H9 (cell line): ENCODE data around the gene TMEM204. TPM values are rescaled to one million over a fixed set of nuclear protein-coding genes. Genes with fewer than 3 reads are reported as not detected.

Source experiments
- DNase-seq: peaks from one replicate; pipeline ENCODE4 v3.0.0-alpha.2; 2017
- H2AFZ ChIP-seq: one replicate; pipeline ENCODE4 v1.6.1; 2013; ENCODE audit warnings: mild to moderate bottlenecking, low read length, control low read depth, moderate library complexity
- H2AK5ac ChIP-seq: 2 replicates; pipeline ENCODE4 v1.6.1; 2013; ENCODE audit warnings: low read length, control low read depth, mixed read lengths; ENCODE audit not compliant: insufficient read length
- H2BK120ac ChIP-seq: one replicate; pipeline ENCODE4 v1.6.1; 2013; ENCODE audit warnings: low read depth, mild to moderate bottlenecking, low read length, control low read depth, inconsistent platforms; ENCODE audit not compliant: poor library complexity, severe bottlenecking
- H2BK12ac ChIP-seq: 2 replicates; pipeline ENCODE4 v1.6.1; 2013; ENCODE audit warnings: low read length, control low read depth, mixed read lengths, low read depth; ENCODE audit not compliant: insufficient read length
- H2BK15ac ChIP-seq: 2 replicates; pipeline ENCODE4 v1.6.1; 2013; ENCODE audit warnings: low read depth, low read length, control low read depth
- H2BK20ac ChIP-seq: one replicate; pipeline ENCODE4 v1.6.1; 2013; ENCODE audit warnings: low read depth, mild to moderate bottlenecking, low read length, control low read depth, inconsistent platforms; ENCODE audit not compliant: poor library complexity, severe bottlenecking
- H2BK5ac ChIP-seq: 2 replicates; pipeline ENCODE4 v1.6.1; 2013; ENCODE audit warnings: low read length, control low read depth, mixed read lengths; ENCODE audit not compliant: insufficient read length
- H3K14ac ChIP-seq: 2 replicates; pipeline ENCODE4 v1.6.1; 2013; ENCODE audit warnings: low read length, control low read depth; ENCODE audit not compliant: insufficient read depth
- H3K18ac ChIP-seq: 2 replicates; pipeline ENCODE4 v1.6.1; 2013; ENCODE audit warnings: low read depth, mild to moderate bottlenecking, mixed read lengths, low read length, control low read depth; ENCODE audit not compliant: insufficient read length
- H3K23ac ChIP-seq: 2 replicates; pipeline ENCODE4 v1.6.1; 2013; ENCODE audit warnings: low read length, control low read depth, mixed read lengths, low read depth; ENCODE audit not compliant: insufficient read length
- H3K23me2 ChIP-seq: 2 replicates; pipeline ENCODE4 v1.6.1; 2013; ENCODE audit warnings: low read depth, mild to moderate bottlenecking, mixed read lengths, low read length, control low read depth; ENCODE audit not compliant: insufficient read length, poor library complexity, severe bottlenecking
- H3K27ac ChIP-seq: 2 replicates; pipeline ENCODE4 v1.5.1; 2013; ENCODE audit warnings: low read length, control low read depth, mixed read lengths, low read depth; ENCODE audit not compliant: insufficient read length
- H3K27me3 ChIP-seq: 2 replicates; pipeline ENCODE4 v1.6.1; 2013; ENCODE audit warnings: low read length, control low read depth, inconsistent platforms; ENCODE audit not compliant: insufficient read depth
- H3K4ac ChIP-seq: 2 replicates; pipeline ENCODE4 v1.6.1; 2013; ENCODE audit warnings: low read depth, mild to moderate bottlenecking, control low read depth, inconsistent platforms, low read length, moderate library complexity
- H3K4me1 ChIP-seq: 2 replicates; pipeline ENCODE4 v1.6.1; 2013; ENCODE audit warnings: low read length, control low read depth, inconsistent platforms; ENCODE audit not compliant: insufficient read depth
- H3K4me2 ChIP-seq: 2 replicates; pipeline ENCODE4 v1.6.1; 2013; ENCODE audit warnings: low read length, control low read depth, mixed read lengths; ENCODE audit not compliant: insufficient read length, insufficient read depth
- H3K56ac ChIP-seq: 2 replicates; pipeline ENCODE4 v1.6.1; 2013; ENCODE audit warnings: low read depth, mild to moderate bottlenecking, mixed read lengths, low read length, control low read depth; ENCODE audit not compliant: insufficient read length
- H3K79me1 ChIP-seq: 2 replicates; pipeline ENCODE4 v1.6.1; 2013; ENCODE audit warnings: low read depth, mild to moderate bottlenecking, moderate library complexity, low read length, control low read depth, inconsistent platforms; ENCODE audit not compliant: insufficient read depth, poor library complexity, severe bottlenecking
- H3K79me2 ChIP-seq: 2 replicates; pipeline ENCODE4 v1.6.1; 2013; ENCODE audit warnings: low read length, control low read depth, inconsistent platforms; ENCODE audit not compliant: insufficient read depth
- H3K9ac ChIP-seq: 2 replicates; pipeline ENCODE4 v1.6.1; 2013; ENCODE audit warnings: low read length, control low read depth, mixed read lengths; ENCODE audit not compliant: insufficient read length; ENCODE audit errors: extremely low read depth
- H3K9me3 ChIP-seq: one replicate; pipeline ENCODE4 v1.6.1; 2013; ENCODE audit warnings: low read depth, low read length, inconsistent platforms; ENCODE audit not compliant: control insufficient read depth
- H3T11ph ChIP-seq: one replicate; pipeline ENCODE4 v1.6.1; 2013; ENCODE audit warnings: mild to moderate bottlenecking, low read length, control low read depth, inconsistent platforms
- H4K20me1 ChIP-seq: one replicate; pipeline ENCODE4 v1.6.1; 2013; ENCODE audit not compliant: control insufficient read depth, insufficient read length, insufficient read depth
- H4K5ac ChIP-seq: 2 replicates; pipeline ENCODE4 v1.6.1; 2013; ENCODE audit warnings: low read depth, mild to moderate bottlenecking, mixed read lengths, low read length, control low read depth; ENCODE audit not compliant: insufficient read length
- H4K8ac ChIP-seq: replicated peaks from 2 replicates; pipeline ENCODE4 v1.6.1; 2013; ENCODE audit warnings: low read length, control low read depth, mixed read lengths, low read depth; ENCODE audit not compliant: insufficient read length
- H4K91ac ChIP-seq: 2 replicates; pipeline ENCODE4 v1.6.1; 2013; ENCODE audit warnings: low read depth, mild to moderate bottlenecking, moderate library complexity, mixed read lengths, low read length, control low read depth; ENCODE audit not compliant: insufficient read length
- H3K27ac Mint-ChIP-seq, 3 experiments: 2 replicates in 2 of 3; 3 replicates in 1 of 3; pipeline ENCODE4 v1.8.0; 2020 to 2021; ENCODE audit warnings: mixed read lengths in 3 of 3, mild to moderate bottlenecking in 1 of 3, moderate library complexity in 1 of 3
- H3K27me3 Mint-ChIP-seq: 2 replicates; pipeline ENCODE4 v1.8.0; 2021; ENCODE audit warnings: low read depth, mild to moderate bottlenecking, moderate library complexity, mixed read lengths
- H3K36me3 Mint-ChIP-seq, 3 experiments: 2 replicates in 2 of 3; 3 replicates in 1 of 3; pipeline ENCODE4 v1.8.0; 2020 to 2021; ENCODE audit warnings: low read depth in 3 of 3, mixed read lengths in 3 of 3; ENCODE audit not compliant: insufficient read depth in 1 of 3
- H3K4me1 Mint-ChIP-seq, 2 experiments: 2 replicates each; pipeline ENCODE4 v1.8.0; 2020; ENCODE audit warnings: mixed read lengths in 2 of 2
- H3K4me3 Mint-ChIP-seq, 2 experiments: 2 replicates in 1 of 2; 3 replicates in 1 of 2; pipeline ENCODE4 v1.8.0; 2020 to 2021; ENCODE audit warnings: mild to moderate bottlenecking in 2 of 2, mixed read lengths in 2 of 2, moderate library complexity in 1 of 2
- H3K9me3 Mint-ChIP-seq, 2 experiments: 2 replicates in 1 of 2; 3 replicates in 1 of 2; pipeline ENCODE4 v1.8.0; 2020; ENCODE audit warnings: mild to moderate bottlenecking in 2 of 2, mixed read lengths in 2 of 2, moderate library complexity in 1 of 2
- CTCF ChIP-seq: fragments of 200-600 bp; sonication (generic); conservative IDR thresholded peaks from 3 replicates; pipeline ENCODE4 v1.8.0; 2021; ENCODE audit warnings: antibody characterized with exemption, mild to moderate bottlenecking
- WGBS: extraction: QIAGEN DNeasy Blood & Tissue Kit; methylation state at CpG from one replicate; pipeline ENCODE4 v1.1.7; 2013; ENCODE audit warnings: missing lambda C conversion rate, low lambda C conversion rate, mixed read lengths; ENCODE audit not compliant: insufficient read length; ENCODE audit errors: extremely low coverage; 5-methylcytosine and 5-hydroxymethylcytosine counted together
- total RNA-seq: library from RNA; stranded (reverse); gene quantifications from 2 replicates; pipeline ENCODE4 v1.2.1, GENCODE V29; 2021

The TMEM204 gene
- total RNA-seq, 1 experiment from 2014 or later: not detected

GRCh38 chr16:1502092-1503004 lies 31.1 kb upstream of the TMEM204 start:
- no peaks in the 10 kb centered on the region for H3K27me3 Mint-ChIP-seq
- no peak overlapping the region for H3K4me2 ChIP-seq
- no peaks in the 10 kb centered on the region for H3K9me3 Mint-ChIP-seq
- no peaks in the 10 kb centered on the region for H3K23me2 ChIP-seq
- no peak overlapping the region for H4K5ac ChIP-seq
- WGBS: no CpG with 5 or more reads among the region's 42 CpGs
- no peak overlapping the region for H2BK120ac ChIP-seq
- no peak overlapping the region for H3K9ac ChIP-seq
- H3K4me1 ChIP-seq: no peaks in the 10 kb centered on the region
- no peak overlapping the region for H3K14ac ChIP-seq
- H3K27me3 ChIP-seq: no peaks in the 10 kb centered on the region
- H3K79me2 ChIP-seq: no peaks in the 10 kb centered on the region
- H3K4me3 Mint-ChIP-seq: no peak overlapping the region
- no peak overlapping the region for H2BK20ac ChIP-seq
- no peak overlapping the region for H3K56ac ChIP-seq
- H2AFZ ChIP-seq: no peak overlapping the region
- H3K18ac ChIP-seq: no peak overlapping the region
- H3T11ph ChIP-seq: no peak overlapping the region
- H4K20me1 ChIP-seq: no peaks in the 10 kb centered on the region
- no peaks in the 10 kb centered on the region for H3K79me1 ChIP-seq
- DNase-seq: no peak
- no peak overlapping the region for H2BK12ac ChIP-seq
- H4K8ac ChIP-seq: no peak overlapping the region
- TF ChIP-seq CTCF: no peak
- no peak overlapping the region for H3K27ac Mint-ChIP-seq
- H3K4me1 Mint-ChIP-seq: no peaks in the 10 kb centered on the region
- no peak overlapping the region for H2BK15ac ChIP-seq
- H2BK5ac ChIP-seq: no peak overlapping the region
- no peak overlapping the region for H2AK5ac ChIP-seq
- no peak overlapping the region for H3K27ac ChIP-seq
- peaks cover 17 to 45% (median 41%) of the 10 kb centered on the region in 3 experiments; a peak in 6 of 7 replicates for H3K36me3 Mint-ChIP-seq
- no peak overlapping the region for H3K23ac ChIP-seq
- no peak overlapping the region for H4K91ac ChIP-seq
- H3K9me3 ChIP-seq: no peaks in the 10 kb centered on the region
- no peak overlapping the region for H3K4ac ChIP-seq
